Fibroblast of lung (primary cell): Measurements from ENCODE around the gene MPV17L2. TPM values are rescaled to one million over a fixed set of nuclear protein-coding genes. Genes with fewer than 3 reads are reported as not detected.

Source experiments
- DNase-seq, 2 donors: peaks; one replicate each; pipeline versions ENCODE4 v3.0.0 to v3.0.0-alpha.2; 2010; ENCODE audit warnings: low read depth in 2 of 2
- H2AFZ ChIP-seq: 2 replicates; pipeline ENCODE4 v1.5.1; 2012; ENCODE audit warnings: low read length, control low read depth, inconsistent platforms
- H3K27ac ChIP-seq: 2 replicates; pipeline ENCODE4 v1.5.1; 2011; ENCODE audit warnings: low read length, control low read depth; ENCODE audit not compliant: insufficient read depth
- H3K27me3 ChIP-seq: 2 replicates; pipeline ENCODE4 v1.5.1; 2011; ENCODE audit warnings: mild to moderate bottlenecking, low read length; ENCODE audit not compliant: control insufficient read depth, insufficient read depth
- H3K36me3 ChIP-seq: 2 replicates; pipeline ENCODE4 v1.5.1; 2011; ENCODE audit warnings: low read length; ENCODE audit not compliant: control insufficient read depth, insufficient read depth
- H3K4me1 ChIP-seq: 2 replicates; pipeline ENCODE4 v1.5.1; 2011; ENCODE audit warnings: low read length; ENCODE audit not compliant: control insufficient read depth, insufficient read depth; ENCODE audit errors: extremely low read depth
- H3K4me2 ChIP-seq: 2 replicates; pipeline ENCODE4 v1.5.1; 2011; ENCODE audit warnings: low read length, control low read depth; ENCODE audit not compliant: insufficient read depth; ENCODE audit errors: extremely low read depth
- H3K4me3 ChIP-seq, 4 experiments: fragments of 200-600 bp in 1 of 4; sonication (generic) in 1 of 4; replicated peaks in 1 of 4; 2 replicates each; pipeline ENCODE4 v1.5.1; 2011 to 2016; ENCODE audit warnings: low read length in 4 of 4, low read depth in 3 of 4, mild to moderate bottlenecking in 3 of 4, control low read depth in 2 of 4, inconsistent platforms in 1 of 4, mixed read lengths in 1 of 4; ENCODE audit not compliant: insufficient read depth in 1 of 4; ENCODE audit errors: control extremely low read depth in 1 of 4
- H3K79me2 ChIP-seq: 2 replicates; pipeline ENCODE4 v1.5.1; 2012; ENCODE audit warnings: mild to moderate bottlenecking, low read length, inconsistent platforms; ENCODE audit not compliant: control insufficient read depth, insufficient read depth
- H3K9ac ChIP-seq: 2 replicates; pipeline ENCODE4 v1.5.1; 2011; ENCODE audit warnings: mild to moderate bottlenecking, low read length, control low read depth; ENCODE audit not compliant: insufficient read depth
- H3K9me3 ChIP-seq: 2 replicates; pipeline ENCODE4 v1.5.1; 2012; ENCODE audit warnings: low read depth, low read length; ENCODE audit not compliant: control insufficient read depth, insufficient read depth
- H4K20me1 ChIP-seq: 2 replicates; pipeline ENCODE4 v1.5.1; 2011; ENCODE audit warnings: low read length; ENCODE audit not compliant: control insufficient read depth, insufficient read depth; ENCODE audit errors: extremely low read depth
- EZH2 ChIP-seq: IDR thresholded peaks from 2 replicates; pipeline ENCODE4 v1.5.1; 2012; ENCODE audit warnings: low read length, control low read depth, mild to moderate bottlenecking; ENCODE audit errors: missing control alignments
- polyA plus RNA-seq, 2 donors: library from polyadenylated mRNA; depleted of rRNA in 1 of 2; stranded (reverse) in 1 of 2; unstranded in 1 of 2; fragments of >200 nt; gene quantifications; 2 replicates each; pipeline ENCODE4 v1.2.1, GENCODE V29; 2011 to 2012; ENCODE audit warnings: missing spikeins in 1 of 2
- total RNA-seq: library from RNA; depleted of rRNA; stranded (reverse); fragments of >200 nt; gene quantifications from 2 replicates; pipeline ENCODE4 v1.2.1, GENCODE V29; 2014
- TF ChIP-seq, protein P1 (sequence below), 2 donors: IDR thresholded peaks in 1 of 2; conservative IDR thresholded peaks in 1 of 2; 1 replicate in 1 of 2; 2 replicates in 1 of 2; pipeline ENCODE4 v1.5.1; 2011 to 2012; ENCODE audit warnings: low read length in 2 of 2, control low read depth in 1 of 2, inconsistent platforms in 1 of 2, low read depth in 1 of 2, mild to moderate bottlenecking in 1 of 2

Gene MPV17L2
- total and polyA plus RNA-seq, 2 donors (not counting 1 experiment from before 2014, with no cell fraction given), result 4.1 to 9.4 TPM

DNA sequence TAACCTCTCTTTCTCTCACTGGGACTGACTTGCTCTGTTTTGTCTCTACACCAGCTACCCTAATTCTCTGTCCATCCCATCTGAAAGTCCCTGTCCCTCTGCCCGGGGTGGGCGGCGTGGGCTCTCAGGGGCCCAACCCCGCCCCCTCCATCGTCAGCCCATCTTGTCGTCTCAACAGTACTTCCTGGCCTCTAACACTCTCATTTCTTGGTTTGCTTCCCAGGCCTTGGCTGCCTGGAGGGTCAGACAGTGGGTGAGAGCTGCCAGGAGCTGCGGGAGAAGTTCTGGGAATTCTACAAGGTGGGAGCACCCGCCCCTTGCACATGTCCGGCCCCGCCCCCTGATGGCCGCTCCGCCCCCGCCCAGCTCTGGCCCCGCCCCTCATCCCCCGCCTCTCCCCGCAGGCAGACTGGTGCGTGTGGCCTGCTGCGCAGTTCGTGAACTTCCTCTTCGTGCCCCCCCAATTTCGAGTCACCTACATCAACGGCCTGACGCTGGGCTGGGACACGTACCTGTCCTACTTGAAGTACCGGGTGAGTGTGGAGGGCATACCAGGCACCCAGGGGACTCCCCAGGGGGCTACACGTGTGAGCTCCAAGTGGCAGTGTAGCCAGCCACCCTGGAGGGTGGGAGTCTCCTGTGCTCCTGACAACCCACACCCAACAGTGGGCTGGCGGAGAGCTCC, 1.7 kb downstream of the MPV17L2 start:
- Histone ChIP-seq H3K27me3 (no peaks in the 10 kb centered on the region), H3K36me3 (peaks cover 10% of the 10 kb centered on the region), H3K9me3 (no peaks in the 10 kb centered on the region), H3K4me3 (peak overlapping the region in 1 of 4 experiments; percentile 81), H4K20me1 (no peaks in the 10 kb centered on the region), H3K4me2 (peak overlapping the region; percentile 85), H3K27ac (peak overlapping the region; percentile 88), H3K4me1 (no peaks in the 10 kb centered on the region), H2AFZ (no peak overlapping the region), H3K79me2 (no peaks in the 10 kb centered on the region), H3K9ac (no peak overlapping the region)
- peak; percentile 42 to 68 for DNase-seq
- no peak for TF ChIP-seq EZH2
- TF ChIP-seq, protein P1, sequence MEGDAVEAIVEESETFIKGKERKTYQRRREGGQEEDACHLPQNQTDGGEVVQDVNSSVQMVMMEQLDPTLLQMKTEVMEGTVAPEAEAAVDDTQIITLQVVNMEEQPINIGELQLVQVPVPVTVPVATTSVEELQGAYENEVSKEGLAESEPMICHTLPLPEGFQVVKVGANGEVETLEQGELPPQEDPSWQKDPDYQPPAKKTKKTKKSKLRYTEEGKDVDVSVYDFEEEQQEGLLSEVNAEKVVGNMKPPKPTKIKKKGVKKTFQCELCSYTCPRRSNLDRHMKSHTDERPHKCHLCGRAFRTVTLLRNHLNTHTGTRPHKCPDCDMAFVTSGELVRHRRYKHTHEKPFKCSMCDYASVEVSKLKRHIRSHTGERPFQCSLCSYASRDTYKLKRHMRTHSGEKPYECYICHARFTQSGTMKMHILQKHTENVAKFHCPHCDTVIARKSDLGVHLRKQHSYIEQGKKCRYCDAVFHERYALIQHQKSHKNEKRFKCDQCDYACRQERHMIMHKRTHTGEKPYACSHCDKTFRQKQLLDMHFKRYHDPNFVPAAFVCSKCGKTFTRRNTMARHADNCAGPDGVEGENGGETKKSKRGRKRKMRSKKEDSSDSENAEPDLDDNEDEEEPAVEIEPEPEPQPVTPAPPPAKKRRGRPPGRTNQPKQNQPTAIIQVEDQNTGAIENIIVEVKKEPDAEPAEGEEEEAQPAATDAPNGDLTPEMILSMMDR (conservative IDR thresholded peaks at IDR 0.05 in 1 of 2, IDR thresholded peaks at IDR 0.05 in 1 of 2; ENCODE audit: low read depth in 1 of 2, low read length in 2 of 2), result no peak

- Histone ChIP-seq H2AFZ (no peak overlapping the region), H3K27me3 (no peaks in the 10 kb centered on the region), H4K20me1 (no peaks in the 10 kb centered on the region), H3K9me3 (no peaks in the 10 kb centered on the region), H3K27ac (no peak overlapping the region), H3K79me2 (no peaks in the 10 kb centered on the region), H3K4me3 (no peak overlapping the region), H3K9ac (no peak overlapping the region), H3K36me3 (peaks cover 10% of the 10 kb centered on the region), H3K4me1 (no peaks in the 10 kb centered on the region), H3K4me2 (no peak overlapping the region)
- TF ChIP-seq, protein P1 (conservative IDR thresholded peaks at IDR 0.05 in 1 of 2, IDR thresholded peaks at IDR 0.05 in 1 of 2; ENCODE audit: low read depth in 1 of 2, low read length in 2 of 2), result no peak
- no peak for TF ChIP-seq EZH2
- no peak for DNase-seq
Measured at GRCh38 chr19:18196511-18196845, 3.5 kb downstream of the MPV17L2 start.

DNA sequence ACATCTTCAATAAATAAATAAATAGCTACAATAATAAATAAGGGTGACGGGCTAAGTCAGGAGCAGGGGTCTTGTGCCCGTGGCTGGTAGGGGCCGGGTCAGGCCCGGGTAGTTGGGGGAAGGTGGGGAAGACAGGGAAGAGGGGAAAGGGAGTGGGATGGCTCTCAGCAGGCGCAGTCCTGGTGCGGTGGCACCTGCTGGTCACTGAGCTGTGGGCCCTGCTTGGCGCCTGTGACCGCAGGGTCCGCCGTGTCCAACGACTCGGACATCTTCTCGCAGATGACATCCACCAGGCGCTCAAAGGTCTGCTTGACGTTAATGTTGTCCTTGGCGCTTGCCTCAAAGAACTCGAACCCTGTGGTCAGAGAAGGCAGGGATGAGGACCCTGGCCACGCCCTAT, 4.3 kb downstream of the MPV17L2 start:
- Histone ChIP-seq H4K20me1 (no peaks in the 10 kb centered on the region), H3K27ac (no peak overlapping the region), H3K9me3 (no peaks in the 10 kb centered on the region), H3K36me3 (peaks cover 12% of the 10 kb centered on the region), H3K4me3 (no peak overlapping the region), H3K4me2 (no peak overlapping the region), H3K79me2 (peaks cover 2% of the 10 kb centered on the region), H3K27me3 (no peaks in the 10 kb centered on the region), H3K4me1 (no peaks in the 10 kb centered on the region), H2AFZ (no peak overlapping the region), H3K9ac (no peak overlapping the region)
- TF ChIP-seq, protein P1 (conservative IDR thresholded peaks at IDR 0.05 in 1 of 2, IDR thresholded peaks at IDR 0.05 in 1 of 2; ENCODE audit: low read depth in 1 of 2, low read length in 2 of 2), result no peak
- TF ChIP-seq EZH2, result no peak
- DNase-seq, result no peak
